Astrocyte (in vitro differentiated cells and primary cell): ENCODE measurements around the gene VAV2. TPM values are rescaled to one million over a fixed set of nuclear protein-coding genes. Genes with fewer than 3 reads are reported as not detected.
A peak's percentile ranks its signal among the peaks of the same experiment; 100 is the strongest.

Source experiments
- DNase-seq: peaks from one replicate; pipeline ENCODE4 v3.0.0-alpha.2; 2010; ENCODE audit warnings: low read depth
- FAIRE-seq: peaks from 2 replicates; lab custom pipeline; 2011; peaks lifted over from hg19 to GRCh38; lab: Jason Lieb, UNC
- H2AFZ ChIP-seq: 2 replicates; pipeline ENCODE4 v1.6.0; 2012; ENCODE audit warnings: low read depth, low read length, inconsistent platforms
- H3K27ac ChIP-seq: 2 replicates; pipeline ENCODE4 v1.5.1; 2011; ENCODE audit warnings: low read depth, low read length, inconsistent platforms
- H3K27me3 ChIP-seq: 2 replicates; pipeline ENCODE4 v1.6.0; 2011; ENCODE audit warnings: low read length, inconsistent platforms; ENCODE audit not compliant: insufficient read depth
- H3K36me3 ChIP-seq: 2 replicates; pipeline ENCODE4 v1.5.1; 2011; ENCODE audit warnings: low read length, inconsistent platforms; ENCODE audit not compliant: insufficient read depth
- H3K4me1 ChIP-seq: 2 replicates; pipeline ENCODE4 v1.5.1; 2011; ENCODE audit warnings: low read length, inconsistent platforms; ENCODE audit not compliant: insufficient read depth
- H3K4me2 ChIP-seq: 2 replicates; pipeline ENCODE4 v1.6.0; 2012; ENCODE audit warnings: low read length, inconsistent platforms
- H3K4me3 ChIP-seq: 2 replicates; pipeline ENCODE4 v1.5.1; 2011; ENCODE audit warnings: low read depth, mild to moderate bottlenecking, low read length, inconsistent platforms; ENCODE audit not compliant: insufficient read depth
- H3K79me2 ChIP-seq: 2 replicates; pipeline ENCODE4 v1.6.0; 2012; ENCODE audit warnings: mild to moderate bottlenecking, low read length, inconsistent platforms; ENCODE audit not compliant: insufficient read depth
- H3K9ac ChIP-seq: 2 replicates; pipeline ENCODE4 v1.6.0; 2012; ENCODE audit warnings: mild to moderate bottlenecking, low read length, inconsistent platforms
- H3K9me3 ChIP-seq: 2 replicates; pipeline ENCODE4 v1.5.1; 2012; ENCODE audit warnings: low read depth, mild to moderate bottlenecking, low read length, inconsistent platforms; ENCODE audit not compliant: insufficient read depth
- H4K20me1 ChIP-seq: 2 replicates; pipeline ENCODE4 v1.6.0; 2012; ENCODE audit warnings: low read length, inconsistent platforms; ENCODE audit not compliant: insufficient read depth
- H3K27ac Mint-ChIP-seq: one replicate; pipeline ENCODE4 v1.8.0; 2021; ENCODE audit warnings: mild to moderate bottlenecking, mixed read lengths; ENCODE audit not compliant: unreplicated experiment
- H3K27me3 Mint-ChIP-seq: one replicate; pipeline ENCODE4 v1.8.0; 2021; ENCODE audit warnings: low read depth, mixed read lengths; ENCODE audit not compliant: unreplicated experiment
- H3K36me3 Mint-ChIP-seq: one replicate; pipeline ENCODE4 v1.8.0; 2021; ENCODE audit warnings: low read depth, mixed read lengths; ENCODE audit not compliant: unreplicated experiment
- H3K4me1 Mint-ChIP-seq: one replicate; pipeline ENCODE4 v1.8.0; 2021; ENCODE audit warnings: low read depth, mixed read lengths; ENCODE audit not compliant: unreplicated experiment
- H3K4me3 Mint-ChIP-seq: one replicate; pipeline ENCODE4 v1.8.0; 2021; ENCODE audit warnings: mild to moderate bottlenecking, moderate library complexity, mixed read lengths; ENCODE audit not compliant: unreplicated experiment
- H3K9me3 Mint-ChIP-seq: one replicate; pipeline ENCODE4 v1.8.0; 2021; ENCODE audit warnings: mild to moderate bottlenecking, mixed read lengths; ENCODE audit not compliant: unreplicated experiment
- CTCF ChIP-seq: IDR thresholded peaks from 2 replicates; pipeline ENCODE4 v1.5.1; 2011; ENCODE audit warnings: low read depth, mild to moderate bottlenecking, inconsistent platforms, low read length, moderate library complexity; ENCODE audit not compliant: insufficient read depth
- EZH2 ChIP-seq: IDR thresholded peaks from 2 replicates; pipeline ENCODE4 v1.6.1; 2012; ENCODE audit warnings: mild to moderate bottlenecking, low read length, inconsistent platforms; ENCODE audit not compliant: insufficient read depth
- total RNA-seq: library from RNA; stranded (reverse); gene quantifications from 2 replicates; pipeline ENCODE4 v1.2.1, GENCODE V29; 2021

VAV2 gene
- total RNA-seq, 1 donor from 2014 or later, result 36.5 TPM

GRCh38 chr9:133881671-133882381 lies 110.3 kb downstream of the VAV2 start:
- H3K36me3 ChIP-seq, result no peaks in the 10 kb centered on the region
- peak; percentile 6 for DNase-seq
- H3K27ac ChIP-seq, result peak overlapping the region; percentile 42
- peaks cover 19% of the 10 kb centered on the region for H3K4me1 ChIP-seq
- no peak overlapping the region for H3K4me2 ChIP-seq
- H3K27me3 ChIP-seq, result no peaks in the 10 kb centered on the region
- Mint-ChIP-seq H3K36me3 (peaks cover 12% of the 10 kb centered on the region), H3K27me3 (no peaks in the 10 kb centered on the region), H3K27ac (peak overlapping the region; percentile 89), H3K4me3 (no peak overlapping the region), H3K9me3 (no peaks in the 10 kb centered on the region), H3K4me1 (peaks cover 40% of the 10 kb centered on the region)
- no peak overlapping the region for H2AFZ ChIP-seq
- no peak for TF ChIP-seq EZH2
- TF ChIP-seq CTCF, result no peak
- no peaks in the 10 kb centered on the region for H3K9me3 ChIP-seq
- H3K9ac ChIP-seq, result peak overlapping the region; percentile 46
- peaks cover 99% of the 10 kb centered on the region for H3K79me2 ChIP-seq
- no peak overlapping the region for H3K4me3 ChIP-seq
- peaks cover 47% of the 10 kb centered on the region for H4K20me1 ChIP-seq
- FAIRE-seq, result no peak

DNA sequence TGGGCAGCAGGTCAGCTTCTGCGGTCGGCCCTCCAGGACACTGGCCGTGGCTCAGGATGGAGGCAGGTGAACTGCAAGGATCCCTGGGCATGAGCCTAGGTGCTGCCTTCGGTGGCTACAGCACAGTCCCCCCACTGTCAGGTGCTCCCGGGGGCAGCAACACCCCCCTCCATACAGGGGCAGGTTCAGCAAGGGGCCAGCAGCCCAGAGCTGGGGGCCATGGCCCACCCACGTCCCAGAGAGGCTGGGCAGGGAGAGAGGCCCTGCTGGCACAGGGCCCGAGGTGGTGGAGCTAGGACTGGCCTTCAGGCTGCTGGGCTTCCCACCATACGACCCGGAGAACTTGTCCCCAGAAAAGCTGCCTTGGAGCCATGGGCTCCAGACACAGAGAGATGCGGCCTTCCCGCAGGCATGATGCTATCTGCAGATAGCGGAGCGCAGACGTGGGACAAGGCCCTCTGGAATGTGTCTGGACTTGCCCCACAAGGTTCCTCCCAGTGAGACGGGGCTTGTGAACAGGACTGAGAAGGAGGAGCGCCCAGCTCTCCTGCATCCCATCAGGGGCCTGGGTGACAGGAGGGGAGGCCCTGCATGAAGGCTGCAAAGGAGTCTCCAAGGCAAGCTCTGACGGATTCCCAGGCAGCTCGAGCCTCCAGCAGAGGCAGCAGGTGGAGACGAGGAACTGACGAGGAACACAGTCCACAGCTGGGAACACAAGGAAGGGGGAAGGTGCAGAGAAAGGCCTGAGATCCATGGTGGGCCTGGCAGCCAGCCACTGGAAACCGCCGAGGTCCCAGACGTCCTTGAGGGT lies 111.1 kb downstream of the VAV2 start:
- no peaks in the 10 kb centered on the region for H3K27me3 ChIP-seq
- H4K20me1 ChIP-seq, result peaks cover 40% of the 10 kb centered on the region
- H3K27ac ChIP-seq, result peak overlapping the region; percentile 42
- H3K36me3 Mint-ChIP-seq, result peaks cover 14% of the 10 kb centered on the region
- no peaks in the 10 kb centered on the region for H3K9me3 Mint-ChIP-seq
- H3K4me1 ChIP-seq, result peaks cover 23% of the 10 kb centered on the region
- H3K27me3 Mint-ChIP-seq, result no peaks in the 10 kb centered on the region
- peaks cover 38% of the 10 kb centered on the region for H3K4me1 Mint-ChIP-seq
- FAIRE-seq (no peak), DNase-seq (peak; percentile 69)
- H3K4me2 ChIP-seq, result no peak overlapping the region
- no peaks in the 10 kb centered on the region for H3K9me3 ChIP-seq
- H3K36me3 ChIP-seq, result no peaks in the 10 kb centered on the region
- H3K9ac ChIP-seq, result no peak overlapping the region
- TF ChIP-seq CTCF (no peak), EZH2 (no peak)
- H3K79me2 ChIP-seq, result peaks cover 99% of the 10 kb centered on the region
- peak overlapping the region; percentile 40 for H3K4me3 Mint-ChIP-seq
- no peak overlapping the region for H3K4me3 ChIP-seq
- no peak overlapping the region for H2AFZ ChIP-seq
- peak overlapping the region; percentile 89 for H3K27ac Mint-ChIP-seq

DNA sequence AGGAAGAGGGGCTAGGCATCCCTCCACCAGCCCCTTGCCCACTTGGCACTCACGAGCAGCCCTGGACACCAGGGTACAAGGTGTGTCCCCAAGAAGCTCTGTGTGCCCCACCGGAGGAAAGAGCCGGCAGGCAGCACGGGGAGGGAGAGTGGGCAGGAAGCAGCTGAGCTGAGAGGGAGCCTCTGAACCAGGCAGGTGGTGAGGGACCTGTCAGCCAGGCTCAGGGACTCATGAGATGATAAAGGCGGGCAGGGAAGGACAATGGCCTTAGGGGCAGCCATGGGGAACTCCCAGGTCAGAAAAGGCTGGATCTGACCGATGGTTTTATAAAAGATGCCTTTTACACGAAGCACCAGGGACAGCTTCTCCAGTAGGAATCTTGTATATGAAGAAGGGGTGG lies 112.0 kb downstream of the VAV2 start:
- DNase-seq (no peak), FAIRE-seq (no peak)
- H4K20me1 ChIP-seq, result peaks cover 31% of the 10 kb centered on the region
- no peak for TF ChIP-seq CTCF
- TF ChIP-seq EZH2, result no peak
- peaks cover 14% of the 10 kb centered on the region for H3K36me3 Mint-ChIP-seq
- no peaks in the 10 kb centered on the region for H3K27me3 ChIP-seq
- no peak overlapping the region for H3K4me2 ChIP-seq
- peaks cover 99% of the 10 kb centered on the region for H3K79me2 ChIP-seq
- H3K4me1 ChIP-seq, result peaks cover 30% of the 10 kb centered on the region
- H3K4me1 Mint-ChIP-seq, result peaks cover 38% of the 10 kb centered on the region
- H3K36me3 ChIP-seq, result no peaks in the 10 kb centered on the region
- H3K27ac Mint-ChIP-seq, result peak overlapping the region; percentile 59
- no peak overlapping the region for H3K9ac ChIP-seq
- no peaks in the 10 kb centered on the region for H3K9me3 Mint-ChIP-seq
- H3K4me3 Mint-ChIP-seq, result peak overlapping the region; percentile 57
- H3K27ac ChIP-seq, result no peak overlapping the region
- H3K4me3 ChIP-seq, result no peak overlapping the region
- H2AFZ ChIP-seq, result no peak overlapping the region
- no peaks in the 10 kb centered on the region for H3K9me3 ChIP-seq
- H3K27me3 Mint-ChIP-seq, result no peaks in the 10 kb centered on the region
